PC-9 (cell line): ENCODE data around the gene HAGH. TPM values are rescaled to one million over a fixed set of nuclear protein-coding genes. Genes with fewer than 3 reads are reported as not detected.
"Not testable (repeated sequence)": the region's sequence is repeated elsewhere in the genome, so short reads cannot be mapped to it uniquely, and the experiment has no call there.

Source experiments
- BruUV-seq: library from RNA; stranded (reverse); fragments of 400-500 nt; replicated peaks from 2 replicates; lab custom pipeline; 2021; lab: Mats Ljungman, UMichigan
- CTCF ChIA-PET: fragments of 300-600 bp; sonication (Branson Sonifier 250); formaldehyde crosslinking; loops from one replicate; lab custom pipeline; 2022; ENCODE audit warnings: antibody characterized with exemption; lab: Charles Lee
- POLR2A ChIA-PET: fragments of 300-600 bp; sonication (Branson Sonifier 250); formaldehyde crosslinking; loops from one replicate; lab custom pipeline; 2022; ENCODE audit warnings: antibody characterized with exemption; ENCODE audit not compliant: unreplicated experiment; lab: Charles Lee
- DNase-seq, 2 experiments: peaks; one replicate each; pipeline versions ENCODE4 v3.0.0 to v3.0.0-alpha.2; 2015 to 2022; ENCODE audit warnings: mixed read lengths in 1 of 2
- H2AFZ ChIP-seq: fragments of 200-600 bp; sonication (generic); 2 replicates; pipeline ENCODE4 v1.8.1; 2017; ENCODE audit warnings: antibody characterized with exemption
- H3F3A ChIP-seq: fragments of 200-600 bp; sonication (generic); 2 replicates; pipeline ENCODE4 v1.8.1; 2017; ENCODE audit warnings: antibody characterized with exemption, mild to moderate bottlenecking, low read depth; ENCODE audit not compliant: insufficient read depth
- H3K27ac ChIP-seq: fragments of 200-600 bp; sonication (generic); 2 replicates; pipeline ENCODE4 v1.6.1; 2016; ENCODE audit warnings: mixed run types
- H3K27me3 ChIP-seq: fragments of 200-600 bp; sonication (generic); 2 replicates; pipeline ENCODE4 v1.6.1; 2016; ENCODE audit warnings: low read depth, mixed run types; ENCODE audit not compliant: insufficient read depth
- H3K36me3 ChIP-seq: fragments of 200-600 bp; sonication (generic); 2 replicates; pipeline ENCODE4 v1.6.1; 2016; ENCODE audit warnings: low read depth, mixed run types
- H3K4me1 ChIP-seq: fragments of 200-600 bp; sonication (generic); replicated peaks from 2 replicates; pipeline ENCODE4 v1.6.1; 2016; ENCODE audit warnings: mixed run types; ENCODE audit not compliant: insufficient read depth
- H3K4me2 ChIP-seq: fragments of 200-600 bp; sonication (generic); 2 replicates; pipeline ENCODE4 v1.6.1; 2017; ENCODE audit warnings: mixed run types
- H3K4me3 ChIP-seq: fragments of 200-600 bp; sonication (generic); 2 replicates; pipeline ENCODE4 v1.6.1; 2016; ENCODE audit warnings: mixed run types
- H3K79me2 ChIP-seq: fragments of 200-600 bp; sonication (generic); 2 replicates; pipeline ENCODE4 v1.6.1; 2017; ENCODE audit warnings: low read depth, mixed run types
- H3K9me2 ChIP-seq: fragments of 200-600 bp; sonication (generic); 2 replicates; pipeline ENCODE4 v1.8.1; 2017; ENCODE audit warnings: mild to moderate bottlenecking; ENCODE audit not compliant: insufficient read depth
- H3K9me3 ChIP-seq: fragments of 200-600 bp; sonication (generic); 2 replicates; pipeline ENCODE4 v1.8.1; 2016; ENCODE audit warnings: low read depth; ENCODE audit not compliant: insufficient read depth
- H4K20me1 ChIP-seq: fragments of 200-600 bp; sonication (generic); 2 replicates; pipeline ENCODE4 v1.8.1; 2017; ENCODE audit not compliant: insufficient read depth
- EZH2 ChIP-seq: fragments of 200-600 bp; sonication (generic); IDR thresholded peaks from 2 replicates; pipeline ENCODE4 v1.8.0; 2017; ENCODE audit warnings: antibody characterized with exemption, low read depth
- intact Hi-C: fragments of 100-400 bp; cut with micrococcal nuclease; formaldehyde crosslinking; loops from one replicate; pipeline ENCODE4 v1.10.0; 2022; ENCODE audit not compliant: unreplicated experiment
- total RNA-seq: library from RNA; stranded (reverse); gene quantifications from 2 replicates; pipeline ENCODE4 v1.2.3, GENCODE V29; 2021
- TF ChIP-seq, protein P1 (sequence below): fragments of 200-600 bp; sonication (generic); conservative IDR thresholded peaks from 2 replicates; pipeline ENCODE4 v1.6.1; 2017; ENCODE audit warnings: mixed run types, antibody characterized with exemption, mild to moderate bottlenecking, moderate library complexity

HAGH gene
- total RNA-seq, 1 experiment from 2014 or later, result 51.8 TPM

- DNase-seq, result no peak
- TF ChIP-seq, protein P1, sequence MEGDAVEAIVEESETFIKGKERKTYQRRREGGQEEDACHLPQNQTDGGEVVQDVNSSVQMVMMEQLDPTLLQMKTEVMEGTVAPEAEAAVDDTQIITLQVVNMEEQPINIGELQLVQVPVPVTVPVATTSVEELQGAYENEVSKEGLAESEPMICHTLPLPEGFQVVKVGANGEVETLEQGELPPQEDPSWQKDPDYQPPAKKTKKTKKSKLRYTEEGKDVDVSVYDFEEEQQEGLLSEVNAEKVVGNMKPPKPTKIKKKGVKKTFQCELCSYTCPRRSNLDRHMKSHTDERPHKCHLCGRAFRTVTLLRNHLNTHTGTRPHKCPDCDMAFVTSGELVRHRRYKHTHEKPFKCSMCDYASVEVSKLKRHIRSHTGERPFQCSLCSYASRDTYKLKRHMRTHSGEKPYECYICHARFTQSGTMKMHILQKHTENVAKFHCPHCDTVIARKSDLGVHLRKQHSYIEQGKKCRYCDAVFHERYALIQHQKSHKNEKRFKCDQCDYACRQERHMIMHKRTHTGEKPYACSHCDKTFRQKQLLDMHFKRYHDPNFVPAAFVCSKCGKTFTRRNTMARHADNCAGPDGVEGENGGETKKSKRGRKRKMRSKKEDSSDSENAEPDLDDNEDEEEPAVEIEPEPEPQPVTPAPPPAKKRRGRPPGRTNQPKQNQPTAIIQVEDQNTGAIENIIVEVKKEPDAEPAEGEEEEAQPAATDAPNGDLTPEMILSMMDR, result no peak
- TF ChIP-seq EZH2, result no peak
- ChIA-PET CTCF (no interaction called here), POLR2A (no interaction called here)
- Histone ChIP-seq H3K4me3 (no peak overlapping the region), H3K79me2 (no peaks in the 10 kb centered on the region), H3K4me2 (no peak overlapping the region), H3K9me2 (no peaks in the 10 kb centered on the region), H3K36me3 (no peaks in the 10 kb centered on the region), H3F3A (no peaks in the 10 kb centered on the region; the same call in 1 of the 2 replicates), H3K9me3 (peaks cover 5% of the 10 kb centered on the region; the same call in 1 of the 2 replicates), H2AFZ (no peak overlapping the region), H4K20me1 (no peaks in the 10 kb centered on the region), H3K27me3 (no peaks in the 10 kb centered on the region), H3K4me1 (no peaks in the 10 kb centered on the region), H3K27ac (no peak overlapping the region)
- no TSS peak for BruUV-seq
- intact Hi-C loops, result no loop called here
Measured at GRCh38 chr16:1800701-1801100, 25.9 kb downstream of the HAGH start.

- H3F3A ChIP-seq, DNase-seq, H2AFZ ChIP-seq, BruUV-seq, H3K9me3 ChIP-seq, POLR2A ChIA-PET, H3K4me3 ChIP-seq, H4K20me1 ChIP-seq, H3K4me2 ChIP-seq, H3K27ac ChIP-seq, H3K4me1 ChIP-seq, H3K9me2 ChIP-seq, intact Hi-C loops, H3K36me3 ChIP-seq, H3K79me2 ChIP-seq, H3K27me3 ChIP-seq: not testable (repeated sequence)
- CTCF ChIA-PET, result interaction anchor here (0.6 kb wide), 1 partner anchor 13 kb away, joined by 9 read pairs; no protein-coding TSS in a partner anchor
Measured at GRCh38 chr16:1799263-1799662, 27.4 kb downstream of the HAGH start.

- CTCF ChIA-PET, result no interaction called here
- Histone ChIP-seq H3K36me3 (no peaks in the 10 kb centered on the region), H3K27ac (no peak overlapping the region), H3K79me2 (no peaks in the 10 kb centered on the region), H2AFZ (no peak overlapping the region), H3K9me3 (peaks cover 5% of the 10 kb centered on the region; the same call in 1 of the 2 replicates), H3K27me3 (no peaks in the 10 kb centered on the region), H3K9me2 (no peaks in the 10 kb centered on the region), H3K4me2 (no peak overlapping the region), H3K4me1 (no peaks in the 10 kb centered on the region), H3F3A (no peaks in the 10 kb centered on the region), H3K4me3 (no peak overlapping the region), H4K20me1 (no peaks in the 10 kb centered on the region)
- TF ChIP-seq, protein P1, result no peak
- TF ChIP-seq EZH2, result no peak
- DNase-seq, result no peak
- no TSS peak for BruUV-seq
- POLR2A ChIA-PET, result no interaction called here
- intact Hi-C loops, result no loop called here
Measured at GRCh38 chr16:1794908-1795666, 31.5 kb downstream of the HAGH start.
